Liver (tissue), 9 donors: ENCODE measurements around the gene ALDH7A1. TPM values are rescaled to one million over a fixed set of nuclear protein-coding genes. Genes with fewer than 3 reads are reported as not detected.

ENCODE experiments used
- DNase-seq: peaks from one replicate; pipeline ENCODE4 v3.0.0-alpha.2; 2017; ENCODE audit warnings: low spot score
- H3K27ac ChIP-seq, 2 donors: one replicate each; pipeline ENCODE4 v1.7.0; 2013; ENCODE audit warnings: inconsistent platforms in 2 of 2, low read length in 2 of 2, control low read depth in 1 of 2, low read depth in 1 of 2, mild to moderate bottlenecking in 1 of 2
- H3K27me3 ChIP-seq, 4 donors: one replicate each; pipeline versions ENCODE4 v1.6.1 to v1.7.0; 2013; ENCODE audit warnings: low read length in 3 of 4, inconsistent platforms in 1 of 4, mild to moderate bottlenecking in 1 of 4, moderate library complexity in 1 of 4; ENCODE audit not compliant: control insufficient read depth in 4 of 4, insufficient read depth in 4 of 4
- H3K36me3 ChIP-seq, 4 donors: one replicate each; pipeline versions ENCODE4 v1.6.1 to v1.7.0; 2013; ENCODE audit warnings: low read length in 3 of 4, mild to moderate bottlenecking in 3 of 4, low read depth in 1 of 4, moderate library complexity in 1 of 4; ENCODE audit not compliant: control insufficient read depth in 4 of 4, insufficient read depth in 3 of 4
- H3K4me1 ChIP-seq, 4 donors: one replicate each; pipeline versions ENCODE4 v1.6.1 to v1.7.0; 2013; ENCODE audit warnings: low read length in 3 of 4, mild to moderate bottlenecking in 3 of 4, moderate library complexity in 1 of 4; ENCODE audit not compliant: control insufficient read depth in 4 of 4, insufficient read depth in 4 of 4
- H3K4me3 ChIP-seq, 3 donors: one replicate each; pipeline versions ENCODE4 v1.6.1 to v1.7.0; 2013; ENCODE audit warnings: low read length in 3 of 3, control low read depth in 1 of 3, low read depth in 1 of 3, mild to moderate bottlenecking in 1 of 3
- H3K9ac ChIP-seq, 2 donors: one replicate each; pipeline ENCODE4 v1.7.0; 2013; ENCODE audit warnings: low read length in 2 of 2, mild to moderate bottlenecking in 2 of 2, moderate library complexity in 2 of 2, control low read depth in 1 of 2, low read depth in 1 of 2
- H3K9me3 ChIP-seq, 4 donors: one replicate each; pipeline versions ENCODE4 v1.6.1 to v1.7.0; 2013; ENCODE audit warnings: low read length in 3 of 4; ENCODE audit not compliant: control insufficient read depth in 4 of 4
- CTCF ChIP-seq: fragments of 150-350 bp; IDR thresholded peaks from 2 replicates; pipeline ENCODE4 v1.5.1; 2017; ENCODE audit warnings: improper control_type of control experiment, low read depth, low read length; ENCODE audit not compliant: missing input control
- EGR1 ChIP-seq, 2 donors: IDR thresholded peaks; 2 replicates each; pipeline ENCODE4 v1.6.1; 2016 to 2018; ENCODE audit warnings: antibody characterized with exemption in 2 of 2, low read depth in 2 of 2
- FOXA1 ChIP-seq: IDR thresholded peaks from 2 replicates; pipeline ENCODE4 v1.6.1; 2016; ENCODE audit warnings: antibody characterized with exemption
- FOXA2 ChIP-seq: IDR thresholded peaks from 2 replicates; pipeline ENCODE4 v1.6.1; 2016; ENCODE audit warnings: antibody characterized with exemption
- GABPA ChIP-seq, 2 donors: IDR thresholded peaks in 1 of 2; conservative IDR thresholded peaks in 1 of 2; 2 replicates each; pipeline ENCODE4 v1.6.1; 2016; ENCODE audit warnings: antibody characterized with exemption in 2 of 2, mild to moderate bottlenecking in 1 of 2, moderate library complexity in 1 of 2
- HNF4A ChIP-seq, 2 donors: conservative IDR thresholded peaks; 2 replicates each; pipeline ENCODE4 v1.6.1; 2016; ENCODE audit warnings: antibody characterized with exemption in 2 of 2, mild to moderate bottlenecking in 2 of 2
- HNF4G ChIP-seq: IDR thresholded peaks from 2 replicates; pipeline ENCODE4 v1.6.1; 2016; ENCODE audit warnings: antibody characterized with exemption
- JUND ChIP-seq, 2 donors: IDR thresholded peaks; 2 replicates each; pipeline ENCODE4 v1.6.1; 2016; ENCODE audit warnings: antibody characterized with exemption in 2 of 2
- MAX ChIP-seq: IDR thresholded peaks from 2 replicates; pipeline ENCODE4 v1.6.1; 2016; ENCODE audit warnings: antibody characterized with exemption
- NR2F2 ChIP-seq: IDR thresholded peaks from 2 replicates; pipeline ENCODE4 v1.6.1; 2016; ENCODE audit warnings: antibody characterized with exemption
- RAD21 ChIP-seq, 2 donors: IDR thresholded peaks; 2 replicates each; pipeline ENCODE4 v1.6.1; 2016; ENCODE audit warnings: antibody characterized with exemption in 2 of 2, mild to moderate bottlenecking in 2 of 2
- REST ChIP-seq: IDR thresholded peaks from 2 replicates; pipeline ENCODE4 v1.6.1; 2016; ENCODE audit warnings: antibody characterized with exemption, mild to moderate bottlenecking
- RXRA ChIP-seq, 2 donors: IDR thresholded peaks; 2 replicates each; pipeline ENCODE4 v1.6.1; 2017 to 2018; ENCODE audit warnings: antibody characterized with exemption in 2 of 2, mild to moderate bottlenecking in 1 of 2
- SP1 ChIP-seq: IDR thresholded peaks from 2 replicates; pipeline ENCODE4 v1.6.1; 2018; ENCODE audit warnings: antibody characterized with exemption, mild to moderate bottlenecking
- TAF1 ChIP-seq: conservative IDR thresholded peaks from 2 replicates; pipeline ENCODE4 v1.6.1; 2016; ENCODE audit warnings: antibody characterized with exemption, mild to moderate bottlenecking
- YY1 ChIP-seq: IDR thresholded peaks from 2 replicates; pipeline ENCODE4 v1.6.1; 2016; ENCODE audit warnings: antibody characterized with exemption, mild to moderate bottlenecking
- ZBTB33 ChIP-seq: IDR thresholded peaks from 2 replicates; pipeline ENCODE4 v1.6.1; 2016; ENCODE audit warnings: antibody characterized with exemption
- WGBS: extraction: QIAGEN DNeasy Blood & Tissue Kit; methylation state at CpG from one replicate; pipeline ENCODE4 v1.1.7; 2013; 5-methylcytosine and 5-hydroxymethylcytosine counted together
- polyA plus RNA-seq, 2 donors: library from polyadenylated mRNA; stranded (reverse) in 1 of 2; unstranded in 1 of 2; fragments of 200-250 nt in 1 of 2; fragments of >200 nt in 1 of 2; fragmentation: Nextera tagmentation in 1 of 2; extraction: Ambion mirVana in 1 of 2; gene quantifications; one replicate each; pipeline versions ENCODE4 v1.2.1 to v1.2.3, GENCODE V29; 2013 to 2015
- total RNA-seq, 2 donors: library from RNA; depleted of rRNA; stranded (reverse); fragments of >200 nt; gene quantifications; one replicate each; pipeline ENCODE4 v1.2.3, GENCODE V29; 2014
- TF ChIP-seq, protein P1 (sequence below): IDR thresholded peaks from 2 replicates; pipeline ENCODE4 v1.6.1; 2016; ENCODE audit warnings: antibody characterized with exemption
- donor health status: healthy.
- donor health status: healthy.
- donor health status: healthy.
- donor health status: healthy.
- donor health status: healthy.

ALDH7A1 gene
- total and polyA plus RNA-seq, 4 donors: 47.7 to 86.9 (median 58.4) TPM

- 88% methylated on average over 13 of the region's 13 CpGs for WGBS
- Histone ChIP-seq H3K4me1 (peaks cover 0 to 9% (median 5%) of the 10 kb centered on the region in 4 donors), H3K9me3 (no peaks in the 10 kb centered on the region), H3K9ac (no peak overlapping the region), H3K36me3 (no peaks in the 10 kb centered on the region), H3K27ac (no peak overlapping the region), H3K27me3 (no peaks in the 10 kb centered on the region), H3K4me3 (no peak overlapping the region)
- no peak for DNase-seq
- TF ChIP-seq JUND (IDR thresholded peaks at IDR 0.05) (no peak), TAF1 (no peak), NR2F2 (no peak), HNF4A (conservative IDR thresholded peaks at IDR 0.05) (no peak), FOXA2 (no peak), RXRA (IDR thresholded peaks at IDR 0.05) (no peak), HNF4G (no peak), ZBTB33 (no peak), EGR1 (IDR thresholded peaks at IDR 0.05; ENCODE audit: low read depth in 2 of 2) (no peak), GABPA (IDR thresholded peaks at IDR 0.05 in 1 of 2, conservative IDR thresholded peaks at IDR 0.05 in 1 of 2) (no peak), MAX (no peak), FOXA1 (no peak)
- TF ChIP-seq, protein P1, sequence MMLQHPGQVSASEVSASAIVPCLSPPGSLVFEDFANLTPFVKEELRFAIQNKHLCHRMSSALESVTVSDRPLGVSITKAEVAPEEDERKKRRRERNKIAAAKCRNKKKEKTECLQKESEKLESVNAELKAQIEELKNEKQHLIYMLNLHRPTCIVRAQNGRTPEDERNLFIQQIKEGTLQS: no peak
These were observed 86.6 kb downstream of the ALDH7A1 start for GRCh38 chr5:126508251-126508961.

GRCh38 chr5:126506079-126506478 is 88.9 kb downstream of the ALDH7A1 start:
- Histone ChIP-seq H3K27me3 (no peaks in the 10 kb centered on the region), H3K9me3 (no peaks in the 10 kb centered on the region), H3K27ac (no peak overlapping the region), H3K4me1 (peaks cover 0 to 10% (median 5%) of the 10 kb centered on the region in 4 donors), H3K4me3 (no peak overlapping the region), H3K9ac (no peak overlapping the region), H3K36me3 (no peaks in the 10 kb centered on the region)
- 92% methylated on average over 4 of the region's 4 CpGs for WGBS
- no peak for TF ChIP-seq EGR1 (IDR thresholded peaks at IDR 0.05; ENCODE audit: low read depth in 2 of 2)
- no peak for TF ChIP-seq YY1
- TF ChIP-seq, protein P1: no peak
- TF ChIP-seq HNF4A (conservative IDR thresholded peaks at IDR 0.05): no peak
- no peak for TF ChIP-seq HNF4G
- no peak for TF ChIP-seq MAX
- no peak for TF ChIP-seq FOXA1
- no peak for TF ChIP-seq CTCF
- TF ChIP-seq RXRA (IDR thresholded peaks at IDR 0.05): no peak
- TF ChIP-seq RAD21 (IDR thresholded peaks at IDR 0.05): no peak
- TF ChIP-seq NR2F2: no peak
- no peak for TF ChIP-seq JUND (IDR thresholded peaks at IDR 0.05)
- no peak for TF ChIP-seq REST
- no peak for TF ChIP-seq FOXA2
- no peak for TF ChIP-seq ZBTB33
- TF ChIP-seq GABPA (IDR thresholded peaks at IDR 0.05 in 1 of 2, conservative IDR thresholded peaks at IDR 0.05 in 1 of 2): no peak
- no peak for TF ChIP-seq TAF1
- no peak for TF ChIP-seq SP1
- DNase-seq: no peak
